Fibroblast of lung (primary cell): Measurements from ENCODE around the gene IGDCC3.

Experiments
- CTCF ChIP-seq, 2 donors: IDR thresholded peaks in 1 of 2; conservative IDR thresholded peaks in 1 of 2; 1 replicate in 1 of 2; 2 replicates in 1 of 2; pipeline ENCODE4 v1.5.1; 2011 to 2012; ENCODE audit warnings: low read length in 2 of 2, control low read depth in 1 of 2, inconsistent platforms in 1 of 2, low read depth in 1 of 2, mild to moderate bottlenecking in 1 of 2
- EZH2 ChIP-seq: IDR thresholded peaks from 2 replicates; pipeline ENCODE4 v1.5.1; 2012; ENCODE audit warnings: low read length, control low read depth, mild to moderate bottlenecking; ENCODE audit errors: missing control alignments

GRCh38 chr15:65365229-65365628 is 12.6 kb downstream of the IGDCC3 start:
- TF ChIP-seq CTCF (conservative IDR thresholded peaks at IDR 0.05 in 1 of 2, IDR thresholded peaks at IDR 0.05 in 1 of 2; ENCODE audit: low read depth in 1 of 2, low read length in 2 of 2) (no peak), EZH2 (no peak)
